KOPT-K1 (cell line): ENCODE measurements around the gene RAI1.
A peak's percentile ranks its signal among the peaks of the same experiment; 100 is the strongest.

Experiments
- H3K27ac ChIP-seq: fragments of 200-600 bp; sonication (generic); 2 replicates; pipeline ENCODE4 v1.5.1; 2016; ENCODE audit warnings: antibody characterized with exemption, mild to moderate bottlenecking, low read depth, low read length; ENCODE audit not compliant: poor library complexity, severe bottlenecking
- H3K36me3 ChIP-seq: fragments of 200-600 bp; sonication (generic); 2 replicates; pipeline ENCODE4 v1.5.1; 2017; ENCODE audit warnings: antibody characterized with exemption, mild to moderate bottlenecking, low read length, moderate library complexity; ENCODE audit not compliant: insufficient read depth
- H3K9me3 ChIP-seq: fragments of 200-600 bp; sonication (generic); 2 replicates; pipeline ENCODE4 v1.5.1; 2017; ENCODE audit warnings: antibody characterized with exemption, low read length, mild to moderate bottlenecking; ENCODE audit not compliant: insufficient read depth, poor library complexity, severe bottlenecking

Gene RAI1

DNA sequence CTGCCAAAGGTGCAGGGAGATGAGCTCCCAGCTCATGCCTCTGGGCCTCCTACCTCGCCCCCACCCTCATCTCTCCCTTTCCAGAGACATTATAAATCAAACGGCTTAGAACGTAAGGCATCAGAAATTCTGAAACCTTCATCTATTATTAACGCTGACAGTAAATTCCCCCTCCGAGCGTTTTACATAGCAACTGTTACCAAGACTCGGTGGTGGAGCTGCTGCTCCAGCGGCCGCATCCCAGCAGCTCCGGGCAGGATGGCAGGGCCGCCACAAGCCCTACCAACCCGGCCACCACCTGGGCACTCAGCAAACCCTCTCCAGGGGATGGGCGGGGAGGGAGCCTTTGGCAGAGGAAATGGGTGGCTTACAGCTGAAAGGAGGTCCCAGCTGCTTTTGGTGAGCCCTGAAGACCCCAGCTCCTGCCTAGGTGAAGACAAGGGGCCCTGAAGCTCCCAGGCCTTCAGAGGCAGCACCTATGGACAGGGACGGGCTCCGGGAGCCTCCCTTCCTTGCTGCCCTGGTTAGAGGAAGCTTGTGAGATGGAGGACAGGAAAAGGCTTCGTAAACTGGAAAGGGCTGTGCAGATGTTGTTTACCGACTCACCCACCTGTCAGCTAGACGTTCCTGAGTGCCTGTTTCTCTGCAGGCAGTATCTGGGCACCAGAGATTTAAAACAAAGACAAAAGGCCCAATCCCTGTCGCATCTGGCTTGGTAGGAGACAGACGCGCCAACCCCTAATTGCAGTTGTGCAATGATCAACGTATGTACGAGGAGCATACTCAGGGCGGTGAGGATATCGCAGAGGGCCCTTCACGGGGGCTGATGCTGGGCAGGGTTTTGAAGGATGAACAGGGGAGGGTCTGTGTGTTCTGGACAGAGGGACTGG is 76.9 kb downstream of the RAI1 start:
- H3K36me3 ChIP-seq, result peaks cover 9% of the 10 kb centered on the region; the same call in 1 of the 2 replicates
- H3K9me3 ChIP-seq, result no peaks in the 10 kb centered on the region
- H3K27ac ChIP-seq, result peak overlapping the region; percentile 96

DNA sequence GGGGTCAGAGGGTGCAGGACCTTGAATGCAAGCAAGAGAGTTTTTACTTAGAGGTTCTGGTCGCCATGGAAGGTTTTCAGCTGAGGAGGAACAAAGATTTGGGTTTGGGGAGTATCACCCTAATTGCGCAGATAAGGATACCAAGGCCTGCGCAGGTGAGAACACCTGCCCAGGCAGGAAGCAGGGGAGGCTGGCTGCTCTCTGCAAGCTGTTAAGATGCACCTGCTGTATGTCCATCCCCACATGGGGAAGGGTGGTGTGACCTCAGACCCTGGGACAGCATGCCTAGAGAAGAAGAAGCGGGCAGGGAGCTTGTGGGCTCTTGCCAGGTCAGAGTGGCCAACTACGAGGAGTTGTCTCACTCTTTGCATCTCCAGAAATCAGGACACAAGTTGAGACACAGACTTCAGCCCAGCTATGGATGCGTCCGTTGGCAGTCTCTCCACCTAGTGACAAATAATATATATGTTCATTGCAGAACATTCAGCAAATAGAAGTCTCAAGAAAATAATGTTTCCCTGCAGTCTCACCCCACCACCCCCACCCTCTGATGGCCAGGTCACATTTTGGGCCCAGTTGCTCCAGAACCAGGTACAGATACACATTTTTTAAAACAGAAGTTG is 77.8 kb downstream of the RAI1 start:
- peaks cover 9% of the 10 kb centered on the region; the same call in 1 of the 2 replicates for H3K36me3 ChIP-seq
- peak overlapping the region; percentile 96 for H3K27ac ChIP-seq
- no peaks in the 10 kb centered on the region for H3K9me3 ChIP-seq

DNA sequence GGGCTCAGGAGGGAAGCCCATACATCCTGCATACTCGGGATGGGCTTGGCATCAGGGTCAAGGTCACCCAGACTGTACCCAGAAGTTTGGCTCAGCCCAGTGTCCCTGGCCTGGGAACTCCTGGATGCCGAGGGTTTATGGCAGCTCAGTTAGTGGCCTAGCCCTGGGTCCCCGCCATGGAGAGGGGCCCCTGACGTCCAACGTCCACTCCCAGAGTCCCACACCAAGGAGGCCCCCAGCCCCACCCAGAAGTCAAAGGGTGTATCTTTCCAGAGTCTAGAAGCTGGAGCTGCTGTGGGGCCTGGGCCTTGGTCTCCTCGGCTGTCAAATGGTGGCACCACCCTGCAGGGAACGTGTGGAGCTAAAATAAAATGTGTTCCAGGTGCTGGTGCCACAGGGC is 79.1 kb downstream of the RAI1 start:
- Histone ChIP-seq H3K36me3 (peaks cover 9% of the 10 kb centered on the region; the same call in 1 of the 2 replicates), H3K27ac (peak overlapping the region; percentile 96)

DNA sequence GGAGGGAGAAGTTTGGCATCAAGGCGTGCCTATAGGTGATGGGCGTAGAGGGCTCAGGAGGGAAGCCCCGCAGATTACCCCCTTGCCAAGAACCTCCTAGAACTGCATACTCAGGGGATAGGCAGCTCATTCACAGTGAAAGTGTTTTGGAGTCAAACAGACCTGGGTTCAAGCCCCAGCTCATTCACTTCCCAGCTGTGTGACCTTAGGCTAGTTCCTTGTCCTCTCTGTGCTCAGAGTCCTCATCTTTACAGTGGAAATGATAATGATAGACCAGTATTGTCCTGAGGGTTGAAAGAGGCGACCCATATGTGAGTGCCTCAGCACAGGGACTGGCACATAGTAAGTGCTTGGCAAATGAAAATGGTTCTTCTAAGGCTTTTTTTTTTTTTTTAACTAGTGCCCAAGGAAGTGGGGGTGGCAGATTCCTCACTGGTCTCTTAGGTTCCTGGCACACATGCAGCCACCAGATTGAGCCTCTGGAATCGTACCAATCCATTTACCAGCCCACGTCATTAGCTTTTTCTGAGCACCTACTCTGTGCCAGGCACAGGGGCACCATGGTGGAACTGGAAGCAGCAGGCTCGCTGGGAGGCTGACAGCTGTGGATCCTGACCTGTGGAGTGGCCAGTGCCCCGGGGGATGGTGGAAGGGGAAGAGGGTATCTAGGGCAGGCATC is 79.8 kb downstream of the RAI1 start:
- Histone ChIP-seq H3K36me3 (peaks cover 9% of the 10 kb centered on the region; the same call in 1 of the 2 replicates), H3K27ac (peak overlapping the region; percentile 96), H3K9me3 (no peaks in the 10 kb centered on the region)

More for the DNA sequence above, 79.1 kb downstream of the RAI1 start:
- H3K9me3 ChIP-seq, result no peaks in the 10 kb centered on the region

DNA sequence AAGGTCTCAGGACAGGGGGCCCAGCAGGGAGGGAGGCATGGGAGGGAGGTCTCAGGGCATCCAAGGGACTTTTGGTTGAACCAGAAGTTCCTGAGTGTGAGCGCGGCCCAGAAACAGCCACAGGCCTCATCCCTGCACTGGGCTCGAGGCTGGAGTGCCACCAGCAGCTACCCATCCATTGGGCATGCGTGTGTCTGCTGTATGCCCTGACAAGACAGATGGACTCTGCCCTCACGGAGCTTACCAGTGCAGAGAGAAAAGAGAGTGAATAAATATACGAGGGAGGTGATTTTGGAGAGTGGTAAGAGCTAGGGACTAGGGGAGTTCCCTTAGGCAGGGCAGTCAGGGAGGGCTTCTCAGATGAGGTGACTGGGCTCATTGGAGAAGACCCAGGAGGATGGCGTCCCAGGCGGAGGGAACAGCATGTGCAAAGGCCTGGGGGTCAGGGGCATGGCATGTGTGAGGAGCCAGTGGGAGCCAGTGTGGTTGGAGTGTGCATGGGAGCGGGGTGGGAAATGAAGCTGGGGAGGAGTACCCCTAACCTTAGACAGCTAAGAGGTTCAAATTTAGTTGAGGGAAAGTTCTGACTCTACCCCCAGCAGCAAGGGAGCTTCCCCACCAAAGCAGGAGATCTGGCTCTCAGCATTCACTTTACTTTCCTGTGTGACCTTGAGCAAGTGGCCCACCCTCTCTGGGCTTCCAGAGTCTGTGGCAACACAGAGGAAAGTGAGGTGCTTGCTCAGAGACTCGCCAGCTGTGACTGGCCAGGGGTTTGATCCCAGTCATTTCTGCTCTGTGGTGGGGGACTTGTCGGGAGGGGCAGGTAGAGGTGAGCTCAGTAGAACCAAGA is 80.9 kb downstream of the RAI1 start:
- H3K9me3 ChIP-seq, result no peaks in the 10 kb centered on the region
- H3K36me3 ChIP-seq, result peaks cover 9% of the 10 kb centered on the region; the same call in 1 of the 2 replicates
- H3K27ac ChIP-seq, result peak overlapping the region; percentile 96

DNA sequence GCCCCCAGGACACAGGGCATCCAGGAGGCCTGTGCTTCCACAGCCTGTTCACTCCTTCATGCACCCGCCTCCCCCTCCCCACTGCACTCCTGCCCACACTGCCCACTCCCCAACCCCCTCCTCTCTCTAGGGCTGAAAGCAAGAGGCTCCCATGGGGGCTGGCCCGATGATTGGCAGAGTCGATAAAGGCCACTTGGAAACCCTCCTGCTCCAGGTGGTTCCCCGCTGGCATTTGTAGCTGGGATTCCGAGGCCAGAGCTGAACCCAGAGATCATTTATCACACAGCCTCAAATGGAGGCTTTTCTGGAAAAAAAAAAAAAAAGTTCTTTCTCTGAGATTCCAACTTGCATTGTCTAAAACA is 81.5 kb downstream of the RAI1 start:
- Histone ChIP-seq H3K27ac (peak overlapping the region; percentile 96), H3K36me3 (peaks cover 9% of the 10 kb centered on the region; the same call in 1 of the 2 replicates), H3K9me3 (no peaks in the 10 kb centered on the region)

DNA sequence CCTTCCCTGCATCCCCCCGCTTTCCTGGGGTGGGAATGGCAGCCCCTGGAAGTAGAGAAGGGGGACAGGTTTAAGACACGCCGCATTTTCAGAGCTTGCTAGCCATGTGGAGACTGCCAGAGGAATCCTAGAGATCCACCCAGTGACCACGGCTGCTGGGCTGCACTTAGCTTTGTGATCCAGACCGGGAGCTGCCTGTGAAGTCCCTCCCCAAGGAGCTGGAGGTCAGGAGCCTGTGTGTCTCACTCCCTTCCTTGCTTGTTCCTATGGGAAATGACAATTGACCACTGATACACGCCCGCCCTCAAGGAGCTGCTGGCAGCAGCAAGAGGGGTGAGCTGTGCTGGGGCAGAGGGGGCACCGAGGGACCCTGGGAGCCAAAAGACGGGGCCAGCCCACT is 81.9 kb downstream of the RAI1 start:
- peak overlapping the region; percentile 71 for H3K27ac ChIP-seq
- H3K9me3 ChIP-seq, result no peaks in the 10 kb centered on the region

DNA sequence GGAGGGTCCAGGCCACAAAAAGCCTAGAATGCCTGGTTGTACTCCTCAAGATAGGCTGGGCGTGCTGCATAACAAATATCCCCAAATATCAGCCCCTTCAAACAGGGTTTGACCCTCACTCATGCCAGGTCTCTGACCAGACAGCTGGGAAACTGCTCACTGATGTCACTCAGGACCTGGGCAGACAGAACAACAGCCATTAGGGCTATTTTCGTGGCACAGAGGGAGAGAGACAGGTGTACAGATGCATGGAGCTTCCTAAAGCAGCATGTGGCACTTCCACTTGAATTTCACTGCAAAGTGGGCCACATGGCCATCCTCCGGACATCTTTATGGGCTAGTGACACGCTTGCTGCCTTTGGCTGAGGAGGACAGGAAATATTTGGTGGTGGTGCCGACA is 82.5 kb downstream of the RAI1 start:
- H3K27ac ChIP-seq, result peak overlapping the region; percentile 71

More for the DNA sequence above, 81.9 kb downstream of the RAI1 start:
- peaks cover 9% of the 10 kb centered on the region; the same call in 1 of the 2 replicates for H3K36me3 ChIP-seq

DNA sequence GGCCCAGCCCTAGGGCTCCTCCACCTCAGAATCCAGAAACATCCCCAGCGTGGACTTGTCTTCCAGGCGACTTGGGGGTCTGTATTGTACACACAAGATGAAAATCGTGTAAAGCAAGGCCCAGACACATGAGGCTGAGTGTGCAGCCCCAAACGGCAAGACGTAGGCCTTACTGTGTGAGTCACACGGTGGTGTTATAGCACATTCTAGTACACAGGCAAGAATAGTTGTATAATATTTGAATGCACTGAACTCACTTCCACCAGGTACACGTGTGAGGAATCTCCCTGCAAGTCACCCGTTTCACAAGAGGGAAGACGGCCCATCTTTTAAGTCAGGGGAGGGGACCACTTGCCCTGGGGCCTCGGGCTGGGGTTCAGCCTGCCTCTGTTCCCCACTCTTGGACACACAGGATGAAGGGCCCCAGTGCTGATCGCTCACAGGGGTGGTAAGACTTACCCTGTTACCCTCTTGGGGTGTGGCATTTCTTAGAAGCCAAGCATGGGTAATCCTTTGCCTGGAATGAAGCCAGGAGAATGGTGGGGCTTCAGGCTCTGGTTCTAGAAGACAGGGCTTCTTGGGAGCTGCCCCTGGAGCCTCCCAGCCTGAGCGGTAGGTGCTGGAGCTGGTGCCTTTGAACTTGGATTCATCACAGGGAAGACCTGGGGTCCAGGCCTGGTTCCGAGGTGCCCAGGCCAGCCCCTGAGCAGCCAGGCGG is 84.3 kb downstream of the RAI1 start:
- H3K9me3 ChIP-seq, result no peaks in the 10 kb centered on the region
- no peaks in the 10 kb centered on the region; the same call in 1 of the 2 replicates for H3K36me3 ChIP-seq
- peak overlapping the region; percentile 71 for H3K27ac ChIP-seq

More for the DNA sequence above, 82.5 kb downstream of the RAI1 start:
- Histone ChIP-seq H3K36me3 (peaks cover 9% of the 10 kb centered on the region; the same call in 1 of the 2 replicates), H3K9me3 (no peaks in the 10 kb centered on the region)

DNA sequence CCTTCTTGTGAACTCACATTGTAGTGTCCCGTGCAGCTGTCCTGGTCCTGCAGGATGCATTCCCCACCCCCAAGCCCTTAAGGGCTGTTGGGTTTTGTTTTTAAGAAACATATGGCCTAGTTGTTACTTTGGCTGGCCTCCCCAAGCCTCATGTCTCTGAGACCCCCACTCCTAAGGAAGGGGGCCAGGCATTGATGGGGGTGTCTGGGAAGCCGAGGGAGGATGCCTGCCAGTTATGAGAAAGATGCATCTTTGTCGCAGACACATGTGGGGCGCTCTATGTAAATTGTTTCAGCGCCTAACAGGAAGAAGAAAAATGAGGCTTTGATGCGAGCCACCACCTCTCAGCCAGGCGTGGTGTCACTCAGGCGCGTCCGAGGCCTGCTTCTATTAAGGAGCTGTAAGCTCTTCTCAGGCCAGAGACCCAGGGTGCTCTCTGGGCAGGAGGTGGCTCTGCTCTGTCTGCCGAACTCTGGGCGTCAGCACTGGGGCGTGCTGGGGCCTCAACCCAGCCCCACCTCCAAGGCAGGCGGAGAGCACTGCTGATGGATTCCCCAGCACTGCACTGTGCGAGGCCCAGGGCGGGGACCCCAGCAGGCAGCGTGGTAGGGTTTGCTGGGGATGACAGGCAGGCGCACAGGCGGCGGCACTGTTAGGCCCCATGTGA is 85.0 kb downstream of the RAI1 start:
- Histone ChIP-seq H3K9me3 (no peaks in the 10 kb centered on the region), H3K27ac (peak overlapping the region; percentile 71), H3K36me3 (no peaks in the 10 kb centered on the region; the same call in 1 of the 2 replicates)

DNA sequence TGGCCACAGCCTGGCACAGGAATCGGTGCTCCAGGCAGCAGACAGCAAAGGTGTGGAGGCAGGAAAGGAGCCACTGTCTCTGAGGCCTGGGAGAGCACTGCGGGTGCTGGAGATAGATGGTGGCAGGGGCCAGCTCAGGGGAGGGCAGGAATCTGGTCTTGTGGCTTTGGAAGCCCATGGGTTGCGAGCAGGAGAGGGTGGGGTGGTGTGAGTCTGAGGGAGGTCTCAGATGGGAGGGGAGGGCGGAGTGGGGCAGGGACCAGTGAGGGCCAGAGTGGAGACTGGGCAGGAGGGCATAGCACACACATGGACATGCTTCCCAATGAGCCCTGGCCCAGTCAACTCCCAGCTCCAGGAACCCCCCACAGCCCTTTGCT is 85.5 kb downstream of the RAI1 start:
- Histone ChIP-seq H3K36me3 (no peaks in the 10 kb centered on the region; the same call in 1 of the 2 replicates), H3K9me3 (no peaks in the 10 kb centered on the region), H3K27ac (peak overlapping the region; percentile 71)

DNA sequence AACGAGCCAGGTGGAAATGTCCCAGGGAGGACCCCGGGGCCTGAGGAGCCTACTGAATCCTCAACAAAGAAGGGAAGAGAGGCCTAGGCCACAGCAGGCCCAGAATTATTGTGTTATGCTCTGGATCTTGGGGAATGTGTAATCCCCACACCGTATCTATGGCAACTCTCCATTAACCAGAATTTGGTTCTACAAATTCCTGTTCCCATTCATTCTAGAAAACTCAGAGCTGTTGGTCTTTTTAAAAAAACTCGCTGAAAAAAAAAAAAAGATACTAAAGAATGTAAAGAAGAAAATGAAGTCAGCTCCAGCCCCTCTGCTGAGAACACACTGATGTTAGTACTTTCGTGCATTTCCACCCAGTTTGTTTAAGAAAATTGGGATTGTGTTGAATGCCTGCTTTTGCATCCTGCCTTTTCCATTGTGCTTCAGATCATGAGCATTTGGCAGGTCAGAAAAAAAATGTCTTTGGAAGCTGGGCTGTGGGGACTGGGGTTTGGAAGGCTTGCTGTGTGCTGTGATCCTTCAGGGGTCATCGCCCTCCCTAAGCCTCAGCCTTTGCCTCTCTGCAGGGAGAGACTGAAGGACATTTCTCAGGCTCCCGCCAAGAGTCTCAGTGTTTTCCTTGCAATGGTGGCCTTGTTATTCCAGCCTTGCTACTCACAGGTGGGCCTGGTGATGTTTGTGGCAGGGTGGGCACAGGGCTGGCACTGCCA is 86.1 kb downstream of the RAI1 start:
- Histone ChIP-seq H3K27ac (peak overlapping the region; percentile 71), H3K36me3 (no peaks in the 10 kb centered on the region; the same call in 1 of the 2 replicates), H3K9me3 (no peaks in the 10 kb centered on the region)

DNA sequence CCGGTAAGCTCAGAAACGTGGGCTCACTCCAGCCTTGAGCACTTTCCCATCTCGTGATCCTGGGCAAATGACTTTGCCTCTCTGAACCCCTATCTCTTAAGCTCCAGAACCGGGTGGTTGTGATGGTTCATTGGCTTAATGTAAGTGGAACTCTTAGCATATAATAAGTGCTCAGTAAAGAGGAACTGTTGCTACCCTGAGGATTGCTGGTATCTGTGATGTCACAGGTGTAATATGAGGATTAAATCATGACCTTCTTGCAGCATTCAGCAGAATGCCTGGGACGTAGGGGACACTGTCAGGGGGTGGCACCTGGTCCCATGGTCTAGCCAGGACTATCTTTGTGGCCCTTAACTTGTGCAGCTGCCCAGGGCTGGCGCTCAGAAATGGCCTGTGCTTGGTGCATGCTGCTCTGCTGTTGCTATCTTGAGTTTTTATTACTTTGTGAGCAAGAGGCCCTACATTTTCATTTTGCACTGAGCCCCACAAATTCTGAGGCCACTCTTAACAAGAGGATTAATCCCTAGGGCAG is 86.7 kb downstream of the RAI1 start:
- H3K27ac ChIP-seq, result peak overlapping the region; percentile 41
- H3K36me3 ChIP-seq, result no peaks in the 10 kb centered on the region; the same call in 1 of the 2 replicates
- no peaks in the 10 kb centered on the region for H3K9me3 ChIP-seq
